Activated T-cell treated with anti-CD3 and anti-CD28 coated beads, Interleukin-2, amount 50 U/mL, for 48 hours (primary cell): Measurements from ENCODE around the gene TMEM59.
"Not testable (repeated sequence)": the region's sequence is repeated elsewhere in the genome, so short reads cannot be mapped to it uniquely, and the experiment has no call there.

Experiments used
- DNase-seq, 2 experiments: peaks; one replicate each; pipeline ENCODE4 v3.0.0-alpha.2; 2020

TMEM59 gene

DNA sequence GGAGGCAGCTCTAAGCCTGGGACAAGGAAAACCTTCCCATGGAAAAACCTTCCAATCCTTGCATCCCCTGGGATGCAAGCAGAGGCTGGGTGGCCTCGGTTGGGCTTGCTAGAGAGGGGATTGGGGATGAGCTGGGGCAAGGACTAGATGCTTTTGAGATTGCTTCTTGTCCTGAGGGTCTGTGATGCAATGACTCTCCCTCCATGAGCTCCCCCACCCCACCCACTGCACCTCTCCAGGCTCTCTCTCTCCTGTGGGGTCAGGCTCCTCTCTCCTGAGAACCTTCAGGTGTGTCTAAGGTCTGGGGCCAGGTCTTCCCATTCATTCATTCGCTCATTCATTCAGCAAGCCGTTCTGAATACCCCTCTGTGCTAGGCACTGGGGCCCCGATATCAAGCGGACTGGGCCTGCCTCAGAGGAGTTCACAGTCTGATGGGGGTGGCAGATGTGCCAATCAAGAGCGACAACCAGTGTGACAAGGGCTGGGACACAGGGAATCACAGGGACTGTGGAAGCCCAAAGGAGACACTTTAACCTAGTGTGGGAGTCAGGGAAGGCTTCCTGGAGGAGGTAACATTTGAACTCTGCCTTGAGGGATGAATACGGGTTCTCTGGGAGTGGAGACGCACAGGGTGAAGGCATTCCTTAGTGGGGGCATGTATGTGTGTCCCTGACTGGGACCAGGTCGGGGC lies 41.5 kb downstream of the TMEM59 start:
- no peak for DNase-seq

DNA sequence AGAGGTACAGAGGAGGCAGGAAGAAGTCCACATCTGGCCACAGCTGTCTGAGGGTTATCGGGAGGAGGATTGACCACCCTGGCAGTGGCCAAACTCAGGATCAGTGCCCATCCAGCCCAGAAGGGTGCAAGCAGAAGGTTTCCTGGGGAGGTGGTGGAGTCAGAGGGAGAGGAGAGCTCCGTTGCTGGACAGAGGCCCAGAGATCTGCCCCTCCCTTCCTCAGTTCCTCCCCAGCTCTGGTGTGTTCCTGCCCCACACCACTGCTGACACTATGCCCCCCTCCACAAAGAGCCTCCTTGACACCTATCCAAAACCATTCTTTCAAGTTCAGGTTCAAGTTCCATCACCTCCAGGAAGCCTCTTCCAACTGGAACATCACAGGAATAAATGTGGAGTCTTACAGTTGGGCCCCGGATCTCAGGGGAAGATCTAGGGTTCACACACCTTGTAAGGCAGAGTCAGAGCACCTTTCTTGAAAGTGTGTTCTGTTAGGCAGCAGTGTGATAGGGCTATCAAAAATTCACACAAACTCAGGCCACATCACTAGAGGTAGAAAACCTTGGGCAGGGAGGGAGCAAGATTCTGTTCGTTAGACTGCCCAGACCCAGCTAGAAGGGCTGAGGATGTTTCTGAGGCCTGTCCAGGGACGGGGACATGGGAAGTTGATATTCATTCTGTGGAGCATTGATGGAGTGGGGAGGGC lies 42.4 kb downstream of the TMEM59 start:
- DNase-seq: no peak

DNA sequence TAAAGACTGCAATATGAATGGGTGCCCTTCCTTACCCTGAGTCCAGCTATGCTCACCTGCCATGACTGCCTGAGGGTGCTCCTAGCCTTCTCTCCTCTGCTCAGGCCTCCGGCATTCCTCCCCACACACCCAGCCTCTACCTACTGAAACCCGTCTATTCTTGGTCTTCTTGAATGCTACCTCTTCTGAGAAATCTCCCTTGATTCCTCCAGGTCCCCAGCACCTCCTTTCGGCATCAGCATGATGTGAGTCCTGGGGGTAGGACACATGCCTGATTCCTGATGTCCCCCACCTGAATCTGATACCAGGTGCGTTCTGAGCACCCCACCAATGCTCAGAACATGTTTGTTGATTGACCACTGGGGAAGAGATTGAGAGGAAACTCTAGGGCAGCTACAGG lies 43.6 kb downstream of the TMEM59 start:
- no peak for DNase-seq

DNA sequence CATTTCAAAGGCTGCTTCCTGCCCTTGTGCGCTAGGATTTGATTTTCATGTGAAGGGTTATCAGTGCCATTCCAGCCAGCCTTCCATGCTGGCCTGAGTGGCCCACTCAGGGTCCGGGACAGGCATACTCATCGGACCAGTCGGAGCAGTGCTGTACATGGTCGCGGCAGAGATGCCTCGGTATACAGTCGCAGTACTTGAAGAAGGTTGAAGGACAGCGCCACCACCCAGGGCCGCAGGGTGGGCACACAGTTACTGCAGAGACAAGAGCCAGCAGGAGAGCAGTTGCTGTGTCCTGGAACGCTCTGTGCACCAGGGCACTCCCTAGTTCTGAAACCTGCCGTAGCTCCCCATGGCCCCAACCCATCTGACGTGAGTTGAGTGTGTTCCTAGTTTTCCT lies 44.1 kb downstream of the TMEM59 start:
- DNase-seq: no peak

DNA sequence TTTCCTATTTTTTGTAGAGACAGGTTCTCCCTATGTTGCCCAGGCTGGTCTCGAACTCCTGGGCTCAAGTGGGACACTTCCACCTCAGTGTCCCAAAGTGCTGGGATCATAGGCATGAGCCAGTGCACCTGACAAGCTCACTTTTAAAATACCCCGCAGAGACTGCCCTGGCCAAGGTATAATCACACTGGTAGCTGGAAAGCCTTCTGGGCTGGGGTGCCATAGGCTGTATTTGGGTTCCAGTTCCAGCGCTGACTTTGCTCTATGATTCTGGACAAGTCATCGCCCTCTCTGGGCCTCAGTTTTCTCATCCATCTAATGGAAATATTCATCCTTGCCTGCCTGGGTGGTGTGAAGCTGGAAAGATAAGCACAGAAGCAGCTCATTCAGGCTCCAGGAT lies 45.4 kb downstream of the TMEM59 start:
- no peak for DNase-seq

DNA sequence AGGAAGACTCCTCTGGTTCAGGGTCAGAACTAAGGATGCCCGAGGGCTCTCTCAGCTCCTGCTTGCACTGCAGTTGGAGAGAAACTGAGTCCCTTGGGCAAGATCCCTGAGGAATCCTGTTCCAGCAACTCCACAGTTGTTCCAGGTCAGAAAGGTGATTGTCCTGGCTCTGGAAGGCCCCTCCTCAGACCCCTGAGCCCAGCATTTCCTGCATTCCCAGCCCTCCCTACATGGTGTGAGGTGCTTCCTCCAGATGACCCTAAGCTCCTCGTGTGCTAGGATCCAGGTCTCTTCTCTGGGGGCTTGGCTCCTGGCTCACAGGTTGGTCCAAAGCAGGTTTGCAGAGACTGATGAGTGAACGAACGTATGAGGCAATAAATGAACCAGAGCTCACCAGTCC lies 46.5 kb downstream of the TMEM59 start:
- no peak for DNase-seq

DNA sequence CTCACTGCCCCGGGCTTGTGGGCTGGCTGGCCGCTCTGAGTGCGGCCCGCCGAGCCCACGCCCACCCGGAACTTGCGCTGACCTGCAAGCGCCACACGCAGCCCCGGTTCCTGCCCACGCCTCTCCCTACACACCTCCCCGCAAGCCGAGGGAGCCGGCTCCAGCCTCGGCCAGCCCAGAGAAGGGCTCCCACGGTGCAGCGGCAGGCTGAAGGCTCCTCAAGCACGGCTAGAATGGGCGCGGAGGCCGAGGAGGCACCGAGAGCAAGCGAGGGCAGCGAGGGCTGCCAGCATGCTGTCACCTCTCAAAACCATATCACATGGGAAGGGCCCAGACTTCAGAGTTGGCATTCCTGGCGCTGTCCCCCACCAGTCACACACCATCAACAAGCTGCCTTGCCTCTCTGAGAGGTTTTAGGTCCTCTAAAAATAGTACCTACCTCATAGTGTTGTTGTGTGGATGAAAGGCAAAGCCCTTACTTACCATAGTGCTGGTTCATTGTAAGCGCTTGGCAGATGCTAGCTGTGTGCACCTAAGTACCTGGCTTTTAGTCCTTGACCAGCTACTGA lies 48.4 kb downstream of the TMEM59 start:
- no peak for DNase-seq

DNA sequence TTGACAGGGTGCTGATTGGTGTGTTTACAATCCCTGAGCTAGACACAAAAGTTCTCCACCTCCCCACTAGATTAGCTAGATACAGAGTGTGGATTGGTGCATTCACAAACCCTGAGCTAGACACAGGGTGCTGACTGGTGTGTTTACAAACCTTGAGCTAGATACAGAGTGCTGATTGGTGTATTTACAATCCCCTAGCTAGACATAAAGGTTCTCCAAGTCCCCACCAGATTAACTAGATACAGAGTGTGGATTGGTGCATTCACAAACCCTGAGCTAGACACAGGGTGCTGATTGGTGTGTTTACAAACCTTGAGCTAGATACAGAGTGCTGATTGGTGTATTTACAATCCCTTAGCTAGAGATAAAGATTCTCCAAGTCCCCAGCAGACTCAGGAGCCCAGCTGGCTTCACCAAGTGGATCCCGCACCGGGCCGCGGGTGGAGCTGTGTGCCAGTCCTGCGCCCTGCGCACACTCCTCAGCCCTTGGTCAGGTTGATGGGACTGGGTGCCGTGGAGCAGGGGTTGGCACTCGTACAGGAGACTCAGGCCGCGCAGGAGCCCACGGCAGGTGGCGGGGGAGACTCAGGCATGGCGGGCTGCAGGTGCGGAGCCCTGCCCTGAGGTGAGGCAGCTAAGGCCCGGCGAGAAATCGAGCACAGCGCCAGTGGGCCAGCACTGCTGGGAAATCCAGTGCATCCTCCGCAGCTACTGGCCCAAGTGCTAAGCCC lies 49.1 kb downstream of the TMEM59 start:
- DNase-seq: not testable (repeated sequence)

DNA sequence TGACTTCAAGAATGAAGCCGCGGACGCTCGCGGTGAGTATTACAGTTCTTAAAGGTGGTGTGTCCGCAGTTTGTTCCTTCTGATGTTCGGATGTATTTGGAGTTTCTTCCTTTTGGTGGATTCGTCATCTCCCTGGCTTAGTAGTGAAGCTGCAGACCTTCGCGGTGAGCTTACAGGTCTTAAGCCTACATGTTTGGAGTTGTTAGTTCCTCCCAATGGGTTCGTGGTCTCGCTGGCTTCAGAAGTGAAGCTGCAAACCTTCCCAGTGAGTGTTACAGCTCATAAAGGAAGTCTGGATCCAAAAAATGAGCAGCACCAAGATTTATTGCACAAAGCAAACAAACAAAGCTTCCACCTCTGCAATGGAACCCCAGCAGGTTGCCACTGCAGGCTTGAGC lies 49.8 kb downstream of the TMEM59 start:
- no peak for DNase-seq

DNA sequence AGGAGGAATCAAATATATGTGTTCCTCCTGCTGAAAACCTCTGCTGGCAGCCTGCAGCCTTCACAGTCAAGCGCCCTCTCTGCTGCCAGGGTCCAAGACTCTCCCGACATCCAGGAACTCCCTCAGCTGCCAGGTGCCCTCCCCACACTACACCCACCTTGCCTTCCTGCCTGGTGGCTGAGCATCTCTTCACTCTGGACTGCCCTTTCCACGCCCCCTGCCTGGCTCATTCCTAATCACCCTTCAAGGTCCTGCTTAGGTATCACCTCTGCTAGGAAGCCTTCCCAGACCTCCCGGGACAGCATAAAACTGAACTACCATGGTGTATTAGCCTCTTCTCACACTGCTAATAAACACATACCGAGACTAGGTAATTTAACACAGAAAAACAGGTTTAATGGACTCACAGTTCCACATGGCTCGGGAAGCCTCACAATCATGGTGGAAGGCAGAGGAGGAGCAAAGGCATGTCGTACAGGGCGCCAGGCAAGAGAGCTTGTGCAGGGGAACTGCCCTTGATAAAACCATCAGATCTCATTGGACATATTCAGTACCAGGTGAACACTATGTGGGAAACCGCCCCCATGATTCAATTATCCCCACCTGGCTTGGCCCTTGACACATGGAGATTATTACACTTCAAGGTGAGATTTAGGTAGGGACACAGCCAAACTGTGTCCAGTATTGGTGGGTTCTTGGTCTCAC lies 50.3 kb downstream of the TMEM59 start:
- no peak for DNase-seq

DNA sequence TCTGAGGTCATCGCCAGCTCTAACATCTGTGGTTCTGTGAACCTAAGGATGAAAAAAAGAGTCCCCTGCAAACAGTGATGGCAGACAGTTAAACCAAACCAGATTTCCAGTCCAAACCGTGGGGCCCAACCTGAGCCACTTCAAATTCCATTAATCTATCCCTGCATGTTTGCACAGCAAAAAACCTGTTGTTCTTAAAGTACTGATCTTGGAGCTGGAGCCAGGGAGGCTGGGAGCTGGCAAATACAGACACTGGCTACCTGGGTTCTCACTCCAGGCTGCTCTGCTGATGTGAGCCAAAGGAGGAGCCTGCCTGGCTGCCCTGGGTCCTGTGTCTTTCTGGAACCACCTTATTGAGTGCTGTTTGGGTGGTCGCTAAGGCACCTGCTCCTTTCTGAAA lies 51.4 kb downstream of the TMEM59 start:
- DNase-seq: no peak

DNA sequence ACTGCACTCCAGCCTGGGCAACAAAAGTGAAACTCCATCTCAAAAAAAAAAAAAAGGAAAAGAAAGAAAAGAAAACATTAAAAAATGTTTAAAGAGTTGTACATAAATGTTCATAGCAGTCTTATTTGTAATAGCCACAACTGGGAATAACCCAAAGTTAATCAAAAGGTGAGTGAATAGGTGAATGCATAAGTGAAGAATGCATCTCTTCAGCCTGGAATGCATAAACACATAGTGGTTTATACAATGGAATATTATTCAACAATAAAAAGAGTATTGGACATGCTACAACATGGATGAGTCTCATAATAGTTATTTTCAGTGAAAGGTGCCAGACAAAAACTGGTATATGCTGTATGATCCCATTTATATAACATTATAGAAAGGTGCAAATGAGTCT lies 53.1 kb downstream of the TMEM59 start:
- DNase-seq: no peak

DNA sequence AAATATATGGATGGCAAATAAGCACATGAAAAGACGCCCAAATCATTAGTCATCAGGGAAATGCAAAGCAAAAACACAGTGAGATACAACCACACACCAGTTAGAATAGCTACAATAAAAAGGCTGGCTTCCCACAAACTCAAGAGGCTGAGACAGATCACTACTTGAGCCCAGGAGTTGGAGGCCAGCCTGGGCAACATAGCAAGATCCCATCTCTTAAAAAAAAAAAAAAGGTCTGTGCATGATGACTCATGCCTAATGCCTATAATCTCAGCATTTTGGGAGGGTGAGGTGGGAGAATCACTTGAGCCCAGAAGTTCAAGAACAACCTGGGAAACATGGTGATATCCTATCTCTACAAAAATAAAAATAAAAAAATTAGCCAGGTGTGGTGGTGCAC lies 54.8 kb downstream of the TMEM59 start:
- no peak for DNase-seq

DNA sequence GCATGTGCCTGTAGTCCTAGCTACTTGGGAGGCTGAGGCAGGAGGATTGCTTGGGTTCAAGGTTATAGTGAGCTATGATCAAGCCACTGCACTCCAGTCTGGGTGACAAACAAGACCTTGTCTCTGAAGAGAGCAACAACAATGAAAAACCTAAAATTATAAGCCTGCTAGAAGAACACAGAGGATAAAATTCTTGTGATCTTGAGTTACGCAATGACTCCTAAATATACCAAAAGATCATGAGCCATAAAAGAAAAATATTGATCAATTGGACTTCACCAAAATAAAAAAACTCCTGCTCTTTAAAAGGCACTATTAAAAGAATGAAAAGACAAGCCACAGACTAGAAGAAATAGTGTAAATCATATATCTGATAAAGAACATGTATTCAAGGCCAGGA lies 57.3 kb downstream of the TMEM59 start:
- DNase-seq: no peak

DNA sequence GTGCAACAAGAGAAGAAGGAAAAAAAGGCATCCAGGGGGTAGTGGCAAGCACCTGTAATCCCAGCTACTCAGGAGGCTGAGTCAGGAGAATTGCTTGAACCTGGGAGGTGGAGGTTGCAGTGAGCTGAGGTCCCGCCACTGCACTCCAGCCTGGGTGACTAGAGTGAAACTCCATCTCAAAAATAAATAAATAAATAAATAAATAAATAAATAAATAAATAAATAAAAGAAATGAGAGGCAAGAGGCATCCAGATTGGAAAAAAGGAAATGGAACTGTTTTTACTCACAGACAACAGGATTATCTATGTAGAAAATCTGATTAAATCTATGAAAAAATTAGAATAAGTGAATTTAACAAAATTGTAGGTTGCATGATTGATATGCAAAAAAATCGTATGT lies 58.5 kb downstream of the TMEM59 start:
- DNase-seq: not testable (repeated sequence)

DNA sequence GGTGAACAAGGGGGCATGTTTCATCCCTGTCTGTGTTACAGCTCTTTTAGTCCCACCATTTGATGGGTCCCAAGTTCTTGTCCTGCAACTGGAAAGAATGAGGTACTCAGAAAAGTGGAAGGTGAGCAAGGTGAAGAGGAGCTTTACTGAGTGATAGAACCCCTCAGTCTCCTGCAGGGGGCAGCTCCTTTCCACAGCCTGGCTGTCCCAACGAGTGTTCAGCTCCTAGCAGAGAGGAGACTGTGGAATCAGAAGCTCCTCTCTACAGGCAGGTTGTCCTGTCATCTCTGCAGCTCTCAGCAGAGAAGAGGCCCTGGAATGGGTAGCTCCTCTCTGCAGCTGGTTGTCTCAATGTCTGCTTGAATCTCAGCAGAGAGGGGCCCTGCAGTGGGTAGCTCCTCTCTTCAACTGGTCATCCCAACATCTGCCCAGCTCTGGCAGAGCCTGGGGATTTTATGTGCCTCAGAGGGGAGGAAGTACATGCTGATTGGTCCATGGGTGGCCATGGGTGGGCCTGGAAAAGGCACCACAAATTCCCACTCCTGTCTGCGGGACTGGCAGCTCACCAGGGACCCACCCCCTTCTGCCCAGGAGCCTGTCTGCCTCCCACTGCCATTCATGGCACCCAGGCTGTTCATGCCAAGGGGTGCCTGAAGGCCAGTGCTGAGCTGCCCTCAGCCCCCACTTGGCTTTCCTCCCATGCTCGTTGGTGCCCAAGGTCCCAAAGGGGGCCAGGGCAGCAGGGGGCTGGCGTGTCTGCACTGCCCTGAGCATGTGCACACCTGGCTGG lies 60.7 kb downstream of the TMEM59 start:
- no peak for DNase-seq

DNA sequence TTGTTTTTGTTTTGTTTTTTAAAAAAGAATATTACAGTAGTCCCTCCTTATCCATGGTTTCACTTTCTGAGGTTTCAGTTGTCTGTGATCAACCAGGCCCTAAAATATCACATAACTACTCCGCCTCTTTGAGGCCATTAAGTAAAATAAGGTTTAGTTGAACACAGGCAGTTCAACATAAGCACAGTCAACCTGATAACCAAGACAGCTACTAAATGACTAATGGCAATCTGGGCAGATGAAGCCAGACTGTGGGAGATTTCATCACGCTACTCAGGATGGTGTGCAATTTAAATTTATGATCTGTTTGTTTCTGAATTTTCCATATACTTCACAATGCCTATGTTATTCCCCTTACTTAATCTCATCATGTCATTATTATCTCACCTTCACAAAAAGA lies 65.1 kb downstream of the TMEM59 start:
- DNase-seq: no peak

DNA sequence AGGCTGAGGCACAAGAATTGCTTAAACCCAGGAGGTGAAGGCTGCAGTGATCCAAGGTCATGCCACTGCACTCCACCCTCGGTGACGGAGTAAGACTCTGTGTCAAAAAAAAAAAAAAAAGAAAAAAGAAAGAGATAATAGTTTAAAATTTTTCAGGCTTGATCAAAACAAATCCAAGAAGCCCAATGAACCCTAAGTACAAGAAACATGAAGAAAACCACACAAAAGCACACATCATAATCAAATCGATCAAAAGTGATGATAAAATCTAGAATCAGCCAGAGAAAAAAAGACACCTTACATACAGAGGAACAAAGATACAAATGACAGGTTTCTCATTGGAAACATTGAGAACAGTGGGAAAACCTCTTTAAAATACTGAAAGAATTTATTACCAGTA lies 66.5 kb downstream of the TMEM59 start:
- no peak for DNase-seq

DNA sequence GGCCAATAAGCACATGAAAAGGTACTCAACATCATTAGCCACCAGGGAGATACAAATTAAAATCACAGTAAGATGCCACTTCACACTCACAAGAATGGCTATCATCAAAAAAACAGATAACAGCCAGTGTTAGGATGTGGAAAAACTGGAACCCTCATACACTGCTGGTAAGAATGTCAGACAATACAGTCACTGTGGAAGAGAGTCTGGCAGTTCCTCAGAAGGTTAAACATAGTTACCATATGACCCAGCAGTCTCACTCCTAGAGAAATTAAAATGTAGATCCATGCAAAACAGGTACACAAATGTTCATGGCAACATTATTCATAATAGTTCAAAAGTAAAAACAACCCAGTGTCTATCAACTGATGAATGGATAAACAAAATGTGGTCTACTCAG lies 68.3 kb downstream of the TMEM59 start:
- no peak for DNase-seq

DNA sequence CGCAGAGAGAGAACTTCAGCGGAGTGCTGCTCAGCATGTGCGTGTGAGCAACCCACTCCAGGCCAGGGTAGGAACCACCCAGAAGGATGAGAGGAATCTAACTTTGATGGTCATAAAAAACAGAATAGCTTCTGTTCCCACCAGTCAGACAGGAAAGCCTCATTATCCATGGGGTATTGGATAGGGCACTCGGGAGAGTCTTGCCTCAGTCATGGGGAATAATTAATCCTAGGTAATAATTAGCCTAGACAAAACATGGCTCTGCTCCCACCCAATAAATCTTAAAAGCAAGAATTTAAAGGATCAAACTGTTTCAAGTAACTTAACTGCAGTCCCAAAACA lies 70.3 kb downstream of the TMEM59 start:
- no peak for DNase-seq

DNA sequence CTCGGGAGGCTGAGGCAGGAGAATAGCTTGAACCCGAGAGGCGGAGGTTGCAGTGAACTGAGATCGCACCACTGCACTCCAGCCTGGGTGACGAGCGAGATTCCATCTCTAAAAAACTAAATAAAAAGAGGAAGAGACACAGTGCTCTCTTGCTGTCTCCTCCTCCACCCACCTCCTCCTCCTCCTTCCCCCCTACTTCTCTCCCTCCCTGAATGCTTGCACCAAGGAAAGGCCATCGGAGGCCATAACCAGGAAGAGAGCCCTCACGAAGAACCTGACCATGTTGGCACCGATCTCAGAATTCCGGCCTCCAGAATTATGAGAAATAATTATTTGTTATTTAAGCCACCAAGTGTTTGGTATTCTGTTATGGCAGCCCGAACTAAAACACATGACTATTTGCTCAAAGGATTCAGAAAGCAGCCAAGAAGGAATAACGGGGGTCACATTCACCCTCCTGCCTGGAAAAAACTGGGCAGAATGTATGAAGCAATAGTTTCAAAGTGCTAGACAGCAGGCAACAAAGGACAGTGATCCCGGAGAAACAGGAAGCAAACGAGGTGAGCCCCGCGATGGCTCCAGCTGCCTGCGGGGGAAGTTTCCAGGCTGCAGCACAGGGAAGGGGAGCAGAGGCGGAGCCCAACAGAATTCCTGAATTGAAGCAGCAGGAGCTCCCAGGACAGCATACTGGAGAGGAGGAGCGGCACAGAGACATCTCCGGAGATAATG lies 70.8 kb downstream of the TMEM59 start:
- DNase-seq: no peak

DNA sequence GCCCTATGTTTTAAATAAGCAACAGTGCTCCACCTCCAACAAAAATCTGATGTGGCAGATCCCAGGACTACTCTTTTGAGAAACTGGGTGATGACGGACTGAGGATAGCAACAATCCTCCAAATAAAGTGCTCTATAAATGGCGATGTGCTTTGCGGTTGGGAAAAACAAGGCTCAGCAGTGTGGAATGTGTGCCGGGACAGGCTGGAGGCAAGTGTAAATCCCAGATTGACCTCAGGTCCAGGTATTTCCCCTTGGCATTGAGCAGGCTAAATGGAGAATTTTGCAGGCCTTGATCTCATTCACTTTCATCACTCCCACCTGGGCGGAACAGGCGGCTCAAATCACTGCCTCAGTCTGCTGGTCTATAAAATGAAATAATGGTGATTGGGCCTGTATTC lies 71.8 kb downstream of the TMEM59 start:
- no peak for DNase-seq
